ENCODE data around the gene EIPR1. TPM values are rescaled to one million over a fixed set of nuclear protein-coding genes. Genes with fewer than 3 reads are reported as not detected.

EIPR1 gene
- polyA plus RNA-seq, 1 donor from 2014 or later = 138 TPM

GRCh38 chr2:3176071-3176868 lies 201.3 kb downstream of the EIPR1 start:
- no peaks in the 10 kb centered on the region for H3K36me3 ChIP-seq (ENCODE audit: insufficient read depth, low read length)
- H2AFZ ChIP-seq (ENCODE audit: low read depth, low read length) = no peak overlapping the region
- H3K79me2 ChIP-seq (replicated peaks; ENCODE audit: insufficient read depth, low read length) = no peaks in the 10 kb centered on the region
- H3K4me2 ChIP-seq (ENCODE audit: low read length) = no peak overlapping the region
- TF ChIP-seq TAF1 (IDR thresholded peaks at IDR 0.05; ENCODE audit: low read depth) = no peak
- TF ChIP-seq REST (IDR thresholded peaks at IDR 0.05; ENCODE audit: borderline replicate concordance) = no peak
- no peak for TF ChIP-seq CTCF (IDR thresholded peaks at IDR 0.05; ENCODE audit: poor library complexity, severe bottlenecking)
- no peak for TF ChIP-seq MXI1 (conservative IDR thresholded peaks at IDR 0.05; ENCODE audit: poor library complexity, severe bottlenecking)
- TF ChIP-seq RAD21 (conservative IDR thresholded peaks at IDR 0.05) = no peak
- TF ChIP-seq EP300 (conservative IDR thresholded peaks at IDR 0.05; ENCODE audit: poor library complexity, severe bottlenecking) = no peak
- TF ChIP-seq SMC3 (conservative IDR thresholded peaks at IDR 0.05; ENCODE audit: poor library complexity) = no peak
- TF ChIP-seq EZH2 (IDR thresholded peaks at IDR 0.05; ENCODE audit: borderline replicate concordance, insufficient read depth, low read length, poor library complexity, severe bottlenecking) = no peak
- TF ChIP-seq POLR2AphosphoS5 (IDR thresholded peaks at IDR 0.05) = no peak
- H3K9me3 ChIP-seq (ENCODE audit: low read length) = peaks cover 11% of the 10 kb centered on the region
- H3K9me2 ChIP-seq (ENCODE audit: insufficient read depth, low read length) = no peaks in the 10 kb centered on the region
- no peak overlapping the region for H3K9ac ChIP-seq (ENCODE audit: low read length)
- no peaks in the 10 kb centered on the region for H4K20me1 ChIP-seq (ENCODE audit: insufficient read depth)
- H3F3A ChIP-seq (ENCODE audit: insufficient read depth, low read length, poor library complexity, severe bottlenecking) = no peaks in the 10 kb centered on the region
- H3K27ac ChIP-seq (ENCODE audit: low read length) = no peak overlapping the region
- H3K27me3 ChIP-seq (ENCODE audit: insufficient read depth, low read depth, low read length) = no peaks in the 10 kb centered on the region
- H3K4me3 ChIP-seq (ENCODE audit: low read length) = no peak overlapping the region

- H3K36me3 ChIP-seq (ENCODE audit: insufficient read depth, low read length) = no peaks in the 10 kb centered on the region
- H4K20me1 ChIP-seq (ENCODE audit: insufficient read depth) = no peaks in the 10 kb centered on the region
- no peaks in the 10 kb centered on the region for H3F3A ChIP-seq (ENCODE audit: insufficient read depth, low read length, poor library complexity, severe bottlenecking)
- TF ChIP-seq REST (IDR thresholded peaks at IDR 0.05; ENCODE audit: borderline replicate concordance) = no peak
- no peak for TF ChIP-seq EP300 (conservative IDR thresholded peaks at IDR 0.05; ENCODE audit: poor library complexity, severe bottlenecking)
- TF ChIP-seq TAF1 (IDR thresholded peaks at IDR 0.05; ENCODE audit: low read depth) = no peak
- no peak for TF ChIP-seq RAD21 (conservative IDR thresholded peaks at IDR 0.05)
- TF ChIP-seq EZH2 (IDR thresholded peaks at IDR 0.05; ENCODE audit: borderline replicate concordance, insufficient read depth, low read length, poor library complexity, severe bottlenecking) = no peak
- no peak for TF ChIP-seq MXI1 (conservative IDR thresholded peaks at IDR 0.05; ENCODE audit: poor library complexity, severe bottlenecking)
- no peak for TF ChIP-seq POLR2AphosphoS5 (IDR thresholded peaks at IDR 0.05)
- no peak for TF ChIP-seq SMC3 (conservative IDR thresholded peaks at IDR 0.05; ENCODE audit: poor library complexity)
- no peak for TF ChIP-seq CTCF (IDR thresholded peaks at IDR 0.05; ENCODE audit: poor library complexity, severe bottlenecking)
- H3K79me2 ChIP-seq (replicated peaks; ENCODE audit: insufficient read depth, low read length) = no peaks in the 10 kb centered on the region
- H3K4me3 ChIP-seq (ENCODE audit: low read length) = no peak overlapping the region
- no peak overlapping the region for H2AFZ ChIP-seq (ENCODE audit: low read depth, low read length)
- H3K27me3 ChIP-seq (ENCODE audit: insufficient read depth, low read depth, low read length) = no peaks in the 10 kb centered on the region
- no peak overlapping the region for H3K27ac ChIP-seq (ENCODE audit: low read length)
- no peaks in the 10 kb centered on the region for H3K9me2 ChIP-seq (ENCODE audit: insufficient read depth, low read length)
- H3K9me3 ChIP-seq (ENCODE audit: low read length) = peaks cover 4% of the 10 kb centered on the region
- no peak overlapping the region for H3K9ac ChIP-seq (ENCODE audit: low read length)
- H3K4me2 ChIP-seq (ENCODE audit: low read length) = no peak overlapping the region
Observed at GRCh38 chr2:3175568-3175955, 202.1 kb downstream of the EIPR1 start.

Measured in neural cell (in vitro differentiated cells).